CMK (cell line): Measurements from ENCODE around the gene RNF128.

Experiments
- DNase-seq: peaks from one replicate; pipeline ENCODE4 v3.0.0-alpha.2; 2010; ENCODE audit warnings: low read depth

RNF128 gene

GRCh38 chrX:106726485-106727437 lies at the start of gene RNF128:
Gene RNF128, plus strand, starts transcription at chrX:106726701. Its CDS starts 213 bp downstream, at chrX:106726914.
- no peak for DNase-seq

- no peak for DNase-seq
Measured at GRCh38 chrX:106680716-106681115, 45.8 kb upstream of the RNF128 start.

GRCh38 chrX:106684207-106684606 lies 42.3 kb upstream of the RNF128 start:
- DNase-seq, result no peak

- no peak for DNase-seq
Measured at GRCh38 chrX:106692425-106693065, 34.0 kb upstream of the RNF128 start.

GRCh38 chrX:106696502-106696901 lies 30.0 kb upstream of the RNF128 start:
- no peak for DNase-seq

- DNase-seq, result no peak
Measured at GRCh38 chrX:106698693-106699092, 27.8 kb upstream of the RNF128 start.

GRCh38 chrX:106702636-106703035 lies 23.9 kb upstream of the RNF128 start:
- DNase-seq, result no peak

GRCh38 chrX:106706466-106706865 lies 20.0 kb upstream of the RNF128 start:
- no peak for DNase-seq

GRCh38 chrX:106707771-106708454 lies 18.6 kb upstream of the RNF128 start:
- DNase-seq, result no peak

GRCh38 chrX:106710771-106711170 lies 15.7 kb upstream of the RNF128 start:
- DNase-seq, result no peak

GRCh38 chrX:106711375-106711774 lies 15.1 kb upstream of the RNF128 start:
- no peak for DNase-seq

- DNase-seq, result no peak
Measured at GRCh38 chrX:106716004-106716403, 10.5 kb upstream of the RNF128 start.

- no peak for DNase-seq
Measured at GRCh38 chrX:106716463-106716862, 10.0 kb upstream of the RNF128 start.

GRCh38 chrX:106718709-106719108 lies 7.8 kb upstream of the RNF128 start:
- no peak for DNase-seq

- DNase-seq, result no peak
Measured at GRCh38 chrX:106725931-106726330, 570 bp upstream of the RNF128 start.

GRCh38 chrX:106728337-106728736 lies 1.8 kb downstream of the RNF128 start:
- no peak for DNase-seq

- DNase-seq, result no peak
Measured at GRCh38 chrX:106730401-106730800, 3.9 kb downstream of the RNF128 start.

GRCh38 chrX:106731590-106731989 lies 5.1 kb downstream of the RNF128 start:
- no peak for DNase-seq

- DNase-seq, result no peak
Measured at GRCh38 chrX:106734827-106735226, 8.3 kb downstream of the RNF128 start.

GRCh38 chrX:106740193-106740780 lies 13.8 kb downstream of the RNF128 start:
- DNase-seq, result no peak

- DNase-seq, result no peak
Measured at GRCh38 chrX:106742193-106742592, 15.7 kb downstream of the RNF128 start.

GRCh38 chrX:106742805-106743204 lies 16.3 kb downstream of the RNF128 start:
- DNase-seq, result no peak
